Measurements from ENCODE around the gene SLMAP.
A peak's percentile ranks its signal among the peaks of the same experiment; 100 is the strongest.

Gene SLMAP

GRCh38 chr3:57948781-57949242 lies 192.7 kb downstream of the SLMAP start:
- DNase-seq: no peak

GRCh38 chr3:57949344-57949743 lies 193.2 kb downstream of the SLMAP start:
- no peak for DNase-seq

GRCh38 chr3:57949785-57950615 lies 193.9 kb downstream of the SLMAP start:
- DNase-seq: no peak

GRCh38 chr3:57951066-57951882 lies 195.2 kb downstream of the SLMAP start:
- DNase-seq: peak; percentile 13

GRCh38 chr3:57952208-57952631 lies 196.1 kb downstream of the SLMAP start:
- DNase-seq: peak; percentile 87

- no peak for DNase-seq
Measured at GRCh38 chr3:57952651-57953050, 196.5 kb downstream of the SLMAP start.

- no peak for DNase-seq
Measured at GRCh38 chr3:57953576-57953975, 197.5 kb downstream of the SLMAP start.

- no peak for DNase-seq
Measured at GRCh38 chr3:57956119-57956832, 200.2 kb downstream of the SLMAP start.

GRCh38 chr3:57956833-57957174 lies 200.7 kb downstream of the SLMAP start:
- no peak for DNase-seq

GRCh38 chr3:57957824-57958223 lies 201.7 kb downstream of the SLMAP start:
- no peak for DNase-seq

GRCh38 chr3:57958642-57959422 lies 202.7 kb downstream of the SLMAP start:
- DNase-seq: no peak

GRCh38 chr3:57959423-57960173 lies 203.5 kb downstream of the SLMAP start:
- no peak for DNase-seq

- DNase-seq: no peak
Measured at GRCh38 chr3:57960174-57960505, 204.0 kb downstream of the SLMAP start.

- no peak for DNase-seq
Measured at GRCh38 chr3:57961177-57961827, 205.2 kb downstream of the SLMAP start.

- DNase-seq: peak; percentile 44
Measured at GRCh38 chr3:57961828-57962447, 205.8 kb downstream of the SLMAP start.

- no peak for DNase-seq
Measured at GRCh38 chr3:57962448-57962834, 206.3 kb downstream of the SLMAP start.

GRCh38 chr3:57963811-57964346 lies 207.8 kb downstream of the SLMAP start:
- DNase-seq: no peak

GRCh38 chr3:57966829-57967228 lies 210.7 kb downstream of the SLMAP start:
- DNase-seq: no peak

- DNase-seq: no peak
Measured at GRCh38 chr3:57967590-57967989, 211.5 kb downstream of the SLMAP start.

GRCh38 chr3:57968501-57968900 lies 212.4 kb downstream of the SLMAP start:
- DNase-seq: no peak

GRCh38 chr3:57971975-57972374 lies 215.9 kb downstream of the SLMAP start:
- DNase-seq: no peak
